T-helper 22 cell (primary cell): Measurements from ENCODE around the gene FREM1.

Experiments used
- DNase-seq: peaks from one replicate; pipeline ENCODE4 v3.0.0-alpha.2; 2020; ENCODE audit warnings: low read depth

The FREM1 gene

DNA sequence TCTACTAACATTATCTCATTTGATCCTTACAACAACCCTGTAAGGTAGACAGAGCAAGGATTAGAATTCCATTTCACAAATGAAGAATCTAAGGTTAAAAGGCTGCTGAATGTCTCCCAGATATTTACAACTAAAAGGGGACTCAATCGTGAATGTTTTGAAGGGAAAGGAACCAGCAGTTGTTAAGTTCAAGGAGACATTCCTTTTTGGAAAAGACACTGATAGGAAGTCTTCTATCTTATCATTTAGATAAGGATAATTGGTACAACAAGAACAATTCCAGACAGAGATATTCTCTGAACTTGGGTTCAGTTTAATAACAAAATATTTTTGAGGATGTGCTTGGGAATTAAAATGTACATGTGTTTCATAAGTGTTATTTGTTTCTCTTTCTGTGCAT is 150.2 kb downstream of the FREM1 start:
- DNase-seq, result no peak

DNA sequence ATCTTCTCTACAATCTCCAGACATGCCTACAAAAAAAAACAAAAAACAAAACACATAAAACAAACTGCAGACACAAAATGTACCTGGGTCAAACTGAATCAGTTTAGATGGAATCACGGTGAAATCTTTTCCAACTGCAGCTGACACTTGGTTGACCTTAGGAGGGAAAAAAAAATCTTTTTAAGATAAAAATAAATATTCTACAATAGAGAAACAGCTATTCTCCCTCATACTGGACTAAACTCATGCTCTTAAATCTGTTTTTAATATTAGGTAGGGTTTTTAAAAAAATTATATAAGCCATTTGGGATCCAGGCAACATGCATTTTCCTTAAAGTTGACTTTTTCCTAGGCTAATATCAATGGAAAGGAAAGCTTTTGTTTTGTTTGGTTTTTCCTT is 153.9 kb downstream of the FREM1 start:
- no peak for DNase-seq

DNA sequence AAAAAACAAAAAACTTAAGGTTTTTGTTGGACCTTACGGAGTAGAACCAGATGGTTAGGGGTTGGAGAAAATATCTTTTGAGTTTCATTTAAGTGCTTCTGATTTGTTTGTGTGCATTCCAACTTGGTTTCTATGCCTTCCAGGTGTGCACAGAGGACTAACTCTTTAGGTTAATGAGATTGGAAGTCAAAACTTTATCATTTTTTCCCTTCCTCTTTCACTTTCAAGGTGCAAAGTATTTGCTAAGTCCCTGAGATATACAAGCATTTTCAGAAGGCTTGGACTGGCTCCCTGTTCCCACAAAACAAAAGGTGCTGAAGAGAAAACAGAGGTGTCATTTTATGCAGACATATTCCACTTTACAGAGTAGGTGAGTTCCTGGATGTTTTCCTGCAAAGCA is 157.4 kb downstream of the FREM1 start:
- DNase-seq, result no peak

DNA sequence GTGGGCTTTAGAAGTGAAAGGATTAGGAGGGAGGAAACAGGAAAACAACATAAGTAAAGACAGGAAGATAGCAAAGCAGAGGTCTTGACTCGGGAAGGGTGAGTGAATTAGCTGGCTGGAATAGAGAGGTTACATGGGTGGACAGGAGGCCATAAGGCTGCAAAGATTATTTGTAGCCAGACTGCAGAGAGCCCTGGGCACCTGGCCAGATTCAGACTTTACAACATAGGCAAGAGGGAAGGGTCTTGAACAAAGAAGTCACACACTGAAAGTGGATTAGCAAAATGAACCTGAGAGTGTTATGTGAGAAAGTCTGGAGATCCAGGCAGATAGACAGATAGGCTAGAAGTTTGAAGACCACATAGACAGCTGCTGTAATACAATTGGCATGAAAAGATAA is 158.0 kb downstream of the FREM1 start:
- DNase-seq, result no peak

DNA sequence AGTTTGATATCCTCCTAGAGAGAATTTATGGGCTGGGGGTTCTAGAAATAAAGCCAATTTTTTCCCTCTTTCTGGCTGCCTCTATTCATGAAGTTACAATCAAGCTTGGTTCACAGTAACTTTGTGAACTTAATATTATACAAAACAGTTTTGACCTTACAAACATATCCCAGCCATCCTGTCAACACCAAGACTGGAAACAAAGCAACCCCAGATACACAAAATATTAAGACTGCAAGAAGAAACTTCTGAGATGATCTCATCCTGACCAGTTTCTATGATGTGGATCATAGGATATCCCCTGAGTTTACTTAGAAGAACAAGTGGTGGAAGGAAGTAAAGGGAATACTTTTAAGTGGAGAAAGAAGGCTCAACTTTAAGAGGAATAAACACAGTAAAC is 159.4 kb downstream of the FREM1 start:
- DNase-seq, result no peak

DNA sequence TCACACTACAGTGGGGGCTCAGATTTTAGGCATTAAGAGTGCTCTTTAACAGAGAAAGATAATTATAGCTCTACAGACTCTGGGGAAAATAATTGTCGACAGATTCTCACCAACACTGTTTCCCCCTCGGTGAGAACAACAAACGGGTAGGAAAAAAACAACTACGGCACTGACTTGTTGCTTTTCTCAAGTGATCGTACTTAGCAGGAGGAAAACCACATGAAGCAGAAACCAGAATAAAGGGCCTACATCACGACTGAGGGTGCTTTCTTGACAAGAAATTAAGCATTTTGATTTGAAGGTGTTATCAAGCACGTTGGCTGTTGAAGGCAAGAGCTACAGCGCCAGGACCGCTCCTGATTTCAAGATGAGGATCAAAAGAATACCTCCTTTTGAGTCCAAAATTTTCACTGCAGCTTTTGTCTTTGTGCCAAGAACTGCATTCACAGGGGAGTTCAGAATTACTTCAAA is 160.5 kb downstream of the FREM1 start:
- DNase-seq, result no peak

DNA sequence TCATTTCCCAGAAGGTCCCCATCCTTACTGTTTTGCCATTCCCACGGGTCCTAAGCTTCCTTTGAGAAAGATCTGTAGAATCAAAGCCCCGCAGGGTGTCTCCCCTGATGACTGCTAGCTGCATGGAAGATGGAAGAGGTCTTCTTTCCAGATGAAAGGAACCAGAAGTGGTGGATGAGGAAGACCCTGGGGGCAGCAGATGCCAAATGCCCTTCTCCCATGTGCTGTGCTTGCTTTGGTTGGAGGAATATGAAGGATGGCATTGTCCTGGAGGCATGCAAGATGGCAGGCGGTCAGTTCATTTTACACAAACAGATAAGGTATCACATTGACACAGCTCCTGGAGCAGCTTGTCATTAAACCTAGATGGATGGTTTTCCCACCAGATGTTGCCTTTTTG is 161.9 kb downstream of the FREM1 start:
- DNase-seq, result no peak

DNA sequence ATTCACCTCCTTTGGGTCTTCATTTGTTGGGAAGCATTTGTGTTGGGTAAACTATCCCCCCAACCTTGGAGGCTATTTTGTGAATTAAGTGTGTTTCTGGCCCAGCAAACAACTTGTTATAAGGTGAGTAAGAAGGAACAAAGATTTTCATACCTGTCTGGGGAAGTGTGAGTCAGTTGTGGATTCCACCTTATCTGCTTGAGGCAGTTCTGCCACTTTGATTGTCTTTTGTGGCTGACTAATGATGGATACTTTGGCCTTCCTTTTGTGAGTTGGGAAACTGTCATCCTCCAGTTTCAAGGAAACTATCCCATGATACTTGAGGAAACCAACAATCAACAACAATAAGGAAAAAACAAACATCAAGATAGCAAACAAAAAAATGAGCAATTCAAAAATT is 163.1 kb downstream of the FREM1 start:
- DNase-seq, result no peak

DNA sequence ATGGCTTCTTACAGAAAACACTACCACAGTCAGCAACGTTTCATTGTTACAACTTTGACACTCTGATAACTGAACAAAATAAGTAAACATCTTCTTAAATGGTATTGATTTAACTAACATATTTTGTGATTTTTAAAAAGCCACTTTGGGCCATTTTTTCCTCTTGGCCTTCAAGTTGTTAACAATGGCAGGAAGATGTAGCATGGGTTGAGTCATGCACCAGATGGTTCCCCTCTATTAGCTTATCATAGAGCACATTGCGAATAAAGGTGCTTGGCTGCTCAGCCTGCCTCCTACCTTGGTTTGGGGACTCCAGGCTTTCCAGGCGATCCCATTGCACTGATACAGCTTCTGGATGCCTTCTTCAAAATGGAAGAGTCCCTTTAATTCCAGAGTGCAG is 163.6 kb downstream of the FREM1 start:
- no peak for DNase-seq

DNA sequence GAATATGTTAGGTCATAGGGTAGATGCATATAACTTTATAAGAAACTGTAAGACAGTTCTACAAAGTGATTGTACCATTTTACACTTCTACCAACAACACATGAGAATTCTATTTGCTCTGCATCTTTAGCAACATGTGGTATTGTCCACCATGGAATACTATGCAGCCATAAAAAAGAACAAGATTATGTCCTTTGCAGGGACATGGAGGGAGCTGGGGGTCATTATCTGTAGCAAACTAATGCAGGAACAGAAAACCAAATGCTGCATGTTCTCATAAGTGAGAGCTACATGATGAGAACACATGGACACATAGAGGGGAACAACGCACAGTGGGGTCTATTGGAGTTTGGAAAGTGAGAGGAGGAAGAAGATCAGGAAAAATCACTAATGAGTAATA is 165.5 kb downstream of the FREM1 start:
- no peak for DNase-seq

DNA sequence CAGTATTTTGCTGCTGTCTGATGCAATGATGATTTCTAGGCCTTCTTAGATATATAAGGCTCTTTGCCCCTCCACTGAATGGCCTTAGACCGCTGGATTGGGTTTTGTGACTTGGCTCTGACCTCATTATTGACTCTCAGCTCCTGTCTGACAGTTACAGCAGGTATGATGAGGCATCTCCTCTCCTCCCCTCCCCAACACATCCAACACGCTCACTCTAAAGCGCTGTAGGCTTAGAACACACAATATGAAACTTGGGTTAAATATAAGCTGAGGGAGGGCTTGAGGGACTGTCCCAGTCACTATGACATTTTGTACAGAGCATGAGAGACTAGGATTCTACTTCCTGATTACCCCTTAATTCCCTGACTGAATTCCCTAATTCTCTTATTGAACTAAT is 168.9 kb downstream of the FREM1 start:
- no peak for DNase-seq

DNA sequence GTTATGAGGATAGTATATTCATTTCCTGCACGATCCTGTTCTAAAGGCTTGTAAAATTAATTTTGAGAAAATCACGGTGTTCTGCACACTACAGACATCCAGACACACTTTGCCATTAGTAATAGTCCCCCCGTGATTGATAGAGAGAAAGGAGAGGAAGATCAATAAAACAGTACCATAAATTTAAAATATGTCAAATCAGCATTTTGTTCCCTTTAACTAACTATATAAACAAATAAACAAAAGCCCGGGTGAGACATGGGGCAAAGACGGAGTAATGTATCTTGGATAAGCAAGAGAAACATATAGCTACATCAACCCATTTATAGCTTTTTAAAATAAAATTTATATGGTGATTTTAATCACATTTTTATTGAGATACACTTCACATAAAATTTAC is 177.1 kb downstream of the FREM1 start:
- DNase-seq, result no peak

DNA sequence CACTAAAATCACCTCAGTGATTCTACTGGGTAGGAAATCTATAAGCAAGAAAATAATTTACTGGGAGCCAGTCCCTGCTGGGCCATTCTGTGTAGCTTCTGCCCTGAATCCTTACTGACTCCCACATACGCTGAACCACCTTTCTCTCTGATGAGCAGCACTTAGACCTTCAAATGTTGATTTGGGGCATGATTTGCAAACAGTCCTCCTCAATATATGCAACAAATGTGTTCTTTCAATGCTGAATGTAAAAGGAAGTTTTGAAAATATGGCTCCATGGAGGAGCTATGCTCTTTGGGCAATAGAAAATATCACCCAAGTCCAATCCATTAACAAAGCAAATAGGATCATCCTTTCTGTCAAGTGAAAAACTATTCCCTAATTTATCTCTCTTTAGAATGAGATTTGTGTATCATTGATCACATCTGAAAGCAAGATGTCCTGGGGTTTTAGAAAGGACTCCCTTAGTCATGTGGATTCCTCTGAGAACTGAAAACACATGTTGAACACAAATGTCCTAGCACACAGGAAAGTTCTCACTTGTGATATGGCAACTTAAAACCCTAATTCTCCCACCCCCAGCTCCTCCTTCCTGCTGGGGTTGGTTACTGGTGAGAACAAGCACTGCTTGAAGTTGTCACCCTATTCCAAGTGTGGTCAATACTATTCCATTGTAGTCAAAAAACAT is 178.8 kb downstream of the FREM1 start:
- no peak for DNase-seq

DNA sequence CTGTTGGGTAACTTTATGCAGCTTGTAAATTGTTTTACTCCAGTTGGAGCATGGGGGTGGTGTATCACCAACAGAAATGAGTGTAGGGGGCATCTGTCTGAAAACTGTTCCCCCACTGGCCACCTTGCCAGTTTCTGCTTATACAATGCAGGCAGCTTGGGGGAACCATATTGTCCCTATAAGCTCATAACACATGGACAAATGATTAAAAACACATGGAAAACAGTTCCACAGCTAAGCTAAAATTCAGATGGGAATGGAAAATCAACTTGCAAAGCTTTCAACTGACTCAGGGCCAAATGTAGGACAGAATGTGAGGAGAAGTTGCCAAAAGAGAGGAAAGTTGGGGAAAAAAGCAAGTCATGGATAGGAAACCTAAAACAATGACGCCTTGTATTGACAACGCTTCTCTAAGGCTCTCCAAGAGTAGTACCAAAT is 179.7 kb downstream of the FREM1 start:
- no peak for DNase-seq

DNA sequence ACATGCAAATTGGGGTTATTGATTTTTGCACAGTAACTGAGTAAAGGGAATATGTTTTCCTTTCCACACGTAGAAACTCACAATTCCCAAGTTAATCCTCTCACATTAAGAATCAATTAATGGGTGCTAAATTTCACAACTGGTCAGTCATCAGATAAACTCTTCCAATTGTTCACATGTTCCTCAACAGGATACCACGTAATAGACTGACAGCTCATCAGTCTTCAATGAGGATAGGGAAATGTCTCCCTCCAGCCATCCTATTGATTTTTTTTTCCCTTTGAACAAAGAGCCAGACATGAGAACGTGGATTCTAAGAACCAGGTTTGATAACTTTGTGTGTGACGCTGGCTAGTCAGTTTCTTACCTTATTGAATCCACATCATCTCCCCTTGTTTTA is 186.9 kb downstream of the FREM1 start:
- no peak for DNase-seq

DNA sequence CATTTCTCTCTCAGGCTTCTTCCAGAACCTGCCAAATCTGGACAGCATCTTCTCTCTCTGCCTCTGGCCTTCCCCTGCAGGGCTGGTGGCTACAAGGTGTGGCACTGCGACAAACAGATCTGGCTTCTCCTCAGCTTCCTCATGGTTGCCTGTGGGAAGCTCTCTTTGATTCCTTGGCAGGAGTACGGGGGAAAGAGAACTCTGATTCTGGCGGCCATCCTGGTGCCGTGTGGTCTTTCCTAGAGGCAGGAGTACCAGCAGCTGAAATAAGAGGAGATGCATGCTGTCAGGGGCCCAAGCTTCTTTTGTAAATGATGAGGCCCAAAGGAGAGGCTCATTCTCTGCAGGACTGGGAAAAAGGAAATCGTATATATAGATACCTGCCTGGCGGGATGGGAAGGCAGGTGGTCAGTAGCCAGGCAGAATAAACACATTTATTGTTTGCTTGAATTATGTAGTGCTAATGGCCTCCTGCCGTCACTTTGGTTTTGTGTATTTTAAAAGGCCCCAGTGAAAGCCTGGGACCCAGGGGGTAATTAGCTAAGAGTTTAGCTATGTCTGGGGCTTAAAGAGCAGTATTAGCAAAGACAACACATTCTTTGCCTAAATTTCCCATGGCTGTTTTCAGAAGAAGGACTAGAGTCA is 187.7 kb downstream of the FREM1 start, which contains the start of gene CER1:
Gene CER1, minus strand, starts transcription at position 343 of the 645 bp plus-strand sequence. Its CDS starts 61 bp downstream, at position 282.
- no peak for DNase-seq

DNA sequence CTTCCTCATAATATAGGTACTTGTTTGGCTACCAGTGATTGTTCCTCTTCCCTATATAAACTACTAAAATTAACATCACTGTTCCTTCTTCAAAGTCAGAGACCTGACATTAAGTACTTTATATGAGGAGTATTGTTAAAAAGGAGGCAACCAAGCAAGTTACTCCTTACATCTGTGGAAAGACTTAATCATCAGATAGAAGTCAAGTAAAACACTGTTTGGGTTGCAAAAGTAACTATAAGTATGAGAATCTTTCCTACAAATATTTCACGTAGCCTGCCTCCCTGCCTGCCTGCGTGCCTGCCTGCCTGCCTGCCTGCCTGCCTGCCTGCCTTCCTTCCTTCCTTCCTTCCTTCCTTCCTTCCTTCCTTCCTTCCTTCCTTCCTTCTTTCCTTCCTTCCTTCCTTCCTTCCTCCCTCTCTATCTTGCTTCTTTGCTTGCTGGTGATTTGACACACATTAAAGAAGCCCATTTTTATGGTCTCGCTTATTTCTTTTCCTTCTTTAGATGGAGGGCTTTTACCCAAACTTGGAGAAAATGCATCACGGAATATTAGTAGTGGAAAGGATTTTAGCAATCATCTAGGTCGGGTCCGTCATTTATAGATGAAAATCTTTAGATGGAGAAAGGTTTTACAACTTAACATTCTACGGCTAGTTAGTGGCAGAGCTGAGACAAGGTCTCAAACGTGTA is 190.9 kb downstream of the FREM1 start:
- DNase-seq, result no peak

DNA sequence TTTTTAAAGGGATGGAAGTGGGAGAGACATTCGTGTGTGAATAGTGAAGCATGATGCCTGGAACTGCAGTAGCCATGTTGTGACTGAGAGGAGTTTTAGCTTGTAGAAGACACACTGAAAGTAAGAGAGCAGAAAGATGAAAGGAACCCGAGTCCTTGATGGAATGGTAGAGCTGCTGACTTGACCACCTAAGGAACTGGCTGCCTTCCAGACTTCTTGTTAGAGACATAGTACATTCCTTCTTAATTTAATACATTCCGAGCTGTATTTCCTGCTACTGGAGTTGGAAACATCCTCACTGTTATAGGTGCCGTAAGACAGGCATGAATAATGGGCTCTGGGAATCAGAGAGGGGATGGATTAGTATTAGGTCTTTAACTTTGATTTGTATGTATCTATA is 195.1 kb downstream of the FREM1 start:
- no peak for DNase-seq

DNA sequence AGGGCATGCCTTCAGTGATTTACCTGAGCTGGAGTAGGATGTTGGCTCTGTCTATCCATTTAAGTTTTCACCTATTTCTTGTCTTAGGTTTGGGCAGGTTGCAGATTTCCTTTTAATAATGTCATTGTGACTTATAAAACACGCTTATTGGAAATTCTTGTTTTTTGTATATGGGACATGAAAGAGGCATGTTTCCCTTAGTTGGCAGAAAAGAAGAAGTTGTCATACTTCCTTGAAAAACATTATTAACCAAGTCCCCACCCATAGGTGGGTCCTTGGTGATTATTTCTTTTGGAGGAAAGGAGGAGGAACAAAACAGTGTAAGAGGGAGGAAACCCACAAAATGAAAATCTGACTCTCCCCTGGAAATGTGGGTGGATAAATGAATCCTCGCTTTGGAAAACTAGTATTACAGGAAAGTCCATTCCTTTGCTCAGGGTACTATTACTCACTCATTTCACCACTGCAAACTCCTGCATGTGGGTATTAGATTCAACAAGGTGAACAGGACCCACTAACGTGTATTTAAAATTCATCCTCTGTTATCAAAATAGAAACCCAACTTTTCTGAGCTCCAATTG is 197.0 kb downstream of the FREM1 start:
- no peak for DNase-seq

DNA sequence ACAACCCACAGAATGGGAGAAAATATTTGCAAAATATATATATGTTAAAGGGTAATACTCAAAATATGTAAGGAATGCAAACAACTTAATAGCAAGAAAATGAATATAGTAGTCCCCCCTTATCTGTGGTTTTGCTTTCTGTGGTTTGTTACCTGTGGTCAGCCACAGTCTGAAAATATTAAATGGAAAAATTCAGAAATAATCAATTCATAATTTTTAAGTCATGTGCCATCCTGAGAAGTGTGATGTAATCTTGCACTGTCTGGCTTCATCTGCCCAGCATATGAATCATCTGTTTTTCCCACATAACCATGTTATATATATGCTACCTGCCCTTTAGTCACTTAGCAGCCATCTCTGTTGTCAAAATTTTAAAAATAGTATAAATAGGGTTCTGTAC is 199.4 kb downstream of the FREM1 start:
- DNase-seq, result no peak

DNA sequence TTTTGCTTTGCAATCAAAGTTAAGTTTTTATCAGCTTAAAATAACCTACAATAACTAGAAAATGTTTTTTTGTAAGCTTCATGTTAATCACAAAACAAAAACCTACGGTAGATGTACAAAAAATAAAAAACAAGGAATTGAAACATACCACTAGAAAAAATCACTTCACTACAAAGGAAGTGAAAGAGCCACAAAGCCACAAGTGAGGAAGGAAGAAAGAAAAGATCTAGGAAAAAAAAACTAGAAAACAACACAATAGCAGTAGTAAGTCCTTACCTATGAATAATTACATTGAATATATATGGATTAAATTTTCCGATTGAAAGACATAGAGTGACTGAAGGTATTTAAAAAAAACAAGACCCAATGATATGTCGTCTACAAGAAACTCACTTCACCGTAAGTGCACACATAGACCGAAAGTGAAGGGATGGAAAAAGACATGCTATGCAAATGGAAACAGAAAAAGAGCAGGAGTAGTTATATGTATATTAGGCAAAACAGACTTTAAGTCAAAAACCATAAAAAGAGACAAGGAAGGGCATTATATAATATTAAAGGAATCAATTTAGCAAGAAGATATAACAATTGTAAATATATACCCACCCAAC is 203.6 kb downstream of the FREM1 start:
- no peak for DNase-seq

DNA sequence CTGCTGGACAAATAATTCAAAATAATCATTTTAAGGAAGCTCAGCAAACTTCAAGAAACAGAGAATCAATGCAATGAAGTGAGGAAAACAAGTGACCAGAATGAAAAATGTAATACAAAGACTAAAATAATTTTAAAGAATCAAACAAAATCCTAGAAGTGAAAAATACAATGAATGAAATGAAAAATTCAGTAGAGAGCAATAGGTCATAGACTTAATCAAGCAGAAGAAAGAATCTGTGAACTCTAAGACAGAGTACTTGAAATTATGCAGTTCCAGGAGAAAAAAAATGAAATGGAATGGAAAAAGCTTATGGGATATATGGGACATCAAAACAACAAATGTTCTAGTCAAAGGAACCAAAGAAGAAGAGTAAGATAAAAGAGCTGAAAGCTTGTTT is 205.1 kb downstream of the FREM1 start:
- no peak for DNase-seq
